ENCODE measurements around the gene IL20. TPM values are rescaled to one million over a fixed set of nuclear protein-coding genes. Genes with fewer than 3 reads are reported as not detected.

IL20 gene
- polyA plus RNA-seq, 1 donor (not counting 4 experiments of a cell fraction or from before 2014, with no cell fraction given) = 4.7 TPM

DNA sequence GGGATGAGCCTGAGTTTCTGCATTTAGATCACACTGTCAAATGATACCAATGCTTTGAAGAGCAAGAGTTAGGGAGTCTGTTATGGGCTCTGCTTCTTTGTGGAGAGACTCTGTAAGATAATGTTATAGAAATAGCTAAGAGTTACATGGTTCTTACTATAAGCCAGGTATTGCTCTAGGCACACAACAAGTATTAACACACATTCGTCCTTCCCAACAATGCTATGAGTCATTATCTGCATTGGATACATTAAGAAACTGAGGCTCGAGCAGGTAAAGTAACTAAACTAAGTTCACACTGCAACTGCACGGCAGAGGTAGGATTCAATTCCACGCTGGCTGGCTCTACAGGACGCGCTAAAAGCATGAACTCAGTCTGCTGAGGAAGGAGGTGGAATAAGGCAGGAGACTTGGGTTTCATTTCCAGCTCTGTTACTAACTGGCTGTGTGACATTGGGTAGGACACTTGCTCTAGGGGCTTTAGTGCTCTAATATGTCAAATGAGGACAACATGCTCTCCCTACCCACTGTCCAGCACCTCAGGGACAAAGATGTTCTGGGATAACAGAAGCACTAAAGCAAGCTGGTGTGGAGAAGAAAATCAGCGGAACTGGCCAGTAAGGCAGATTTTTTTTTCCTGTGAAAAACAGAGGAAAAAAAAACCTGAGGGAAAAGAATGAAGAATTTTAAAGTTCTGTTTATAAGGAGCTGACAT is 23.7 kb upstream of the IL20 start:
- H3K36me3 ChIP-seq (ENCODE audit: control insufficient read depth in 2 of 2, extremely low read depth in 1 of 2, insufficient read depth in 2 of 2, low read length in 2 of 2) = no peaks in the 10 kb centered on the region
- TF ChIP-seq EZH2 (IDR thresholded peaks at IDR 0.05; ENCODE audit: low read length) = no peak
- TF ChIP-seq, protein P1, sequence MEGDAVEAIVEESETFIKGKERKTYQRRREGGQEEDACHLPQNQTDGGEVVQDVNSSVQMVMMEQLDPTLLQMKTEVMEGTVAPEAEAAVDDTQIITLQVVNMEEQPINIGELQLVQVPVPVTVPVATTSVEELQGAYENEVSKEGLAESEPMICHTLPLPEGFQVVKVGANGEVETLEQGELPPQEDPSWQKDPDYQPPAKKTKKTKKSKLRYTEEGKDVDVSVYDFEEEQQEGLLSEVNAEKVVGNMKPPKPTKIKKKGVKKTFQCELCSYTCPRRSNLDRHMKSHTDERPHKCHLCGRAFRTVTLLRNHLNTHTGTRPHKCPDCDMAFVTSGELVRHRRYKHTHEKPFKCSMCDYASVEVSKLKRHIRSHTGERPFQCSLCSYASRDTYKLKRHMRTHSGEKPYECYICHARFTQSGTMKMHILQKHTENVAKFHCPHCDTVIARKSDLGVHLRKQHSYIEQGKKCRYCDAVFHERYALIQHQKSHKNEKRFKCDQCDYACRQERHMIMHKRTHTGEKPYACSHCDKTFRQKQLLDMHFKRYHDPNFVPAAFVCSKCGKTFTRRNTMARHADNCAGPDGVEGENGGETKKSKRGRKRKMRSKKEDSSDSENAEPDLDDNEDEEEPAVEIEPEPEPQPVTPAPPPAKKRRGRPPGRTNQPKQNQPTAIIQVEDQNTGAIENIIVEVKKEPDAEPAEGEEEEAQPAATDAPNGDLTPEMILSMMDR (optimal IDR thresholded peaks at IDR 0.05 in 1 of 3, IDR thresholded peaks at IDR 0.05 in 1 of 3, conservative IDR thresholded peaks at IDR 0.05 in 1 of 3; ENCODE audit: extremely low read depth in 1 of 3, insufficient read depth in 2 of 3, low read length in 3 of 3) = no peak
- H3K27ac ChIP-seq (ENCODE audit: control insufficient read depth, insufficient read depth, low read length) = no peak overlapping the region
- no peak overlapping the region for H3K4me2 ChIP-seq (ENCODE audit: control insufficient read depth, extremely low read depth, insufficient read depth, low read depth, low read length)
- no peak overlapping the region for H3K4me3 ChIP-seq (ENCODE audit: control insufficient read depth in 2 of 3, extremely low read depth in 1 of 3, insufficient read depth in 2 of 3, low read depth in 1 of 3, low read length in 3 of 3)
- H2AFZ ChIP-seq (ENCODE audit: control insufficient read depth, low read length) = no peak overlapping the region
- H3K4me1 ChIP-seq (ENCODE audit: control insufficient read depth, extremely low read depth, insufficient read depth, low read length) = peaks cover 9% of the 10 kb centered on the region
- DNase-seq (ENCODE audit: low read depth, low spot score) = no peak
- H3K9ac ChIP-seq (ENCODE audit: control insufficient read depth, extremely low read depth, insufficient read depth, low read length) = no peak overlapping the region
- no peaks in the 10 kb centered on the region for H4K20me1 ChIP-seq (ENCODE audit: control insufficient read depth, extremely low read depth, insufficient read depth, low read length)
- dilution Hi-C loops (cut with MboI; ENCODE audit: extremely low pct_ligation_motif_present, low sequenced_read_pairs) = no loop called here
- H3K79me2 ChIP-seq (ENCODE audit: control insufficient read depth, insufficient read depth, low read length) = no peaks in the 10 kb centered on the region
- no peaks in the 10 kb centered on the region for H3K9me3 ChIP-seq (ENCODE audit: control insufficient read depth, low read depth, low read length)
- no peaks in the 10 kb centered on the region for H3K27me3 ChIP-seq (ENCODE audit: control insufficient read depth, extremely low read depth, insufficient read depth, low read length)
- no peaks in the 10 kb centered on the region for H3K9me1 ChIP-seq (ENCODE audit: control insufficient read depth, extremely low read depth, insufficient read depth, low read length)
- FAIRE-seq = no peak

DNA sequence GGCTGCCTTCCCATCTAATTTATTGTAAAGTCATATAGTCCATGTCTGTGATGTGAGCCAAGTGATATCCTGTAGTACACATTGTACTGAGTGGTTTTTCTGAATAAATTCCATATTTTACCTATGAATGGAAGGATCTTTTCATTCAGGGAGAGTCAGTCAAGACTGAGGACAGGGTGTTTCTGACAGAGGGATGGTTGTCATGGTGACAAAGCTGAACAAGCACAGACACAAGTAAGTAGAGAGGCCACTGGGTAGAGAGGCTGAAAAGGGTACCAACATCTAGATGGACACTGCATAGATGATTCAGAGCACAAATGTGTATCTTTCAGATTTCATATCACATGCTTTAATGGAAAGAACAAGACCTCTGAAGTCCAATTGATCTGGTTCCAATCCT is 22.6 kb upstream of the IL20 start:
- Histone ChIP-seq H4K20me1 (ENCODE audit: control insufficient read depth, extremely low read depth, insufficient read depth, low read length) (no peaks in the 10 kb centered on the region), H3K9me3 (ENCODE audit: control insufficient read depth, low read depth, low read length) (no peaks in the 10 kb centered on the region), H3K4me3 (ENCODE audit: control insufficient read depth in 2 of 3, extremely low read depth in 1 of 3, insufficient read depth in 2 of 3, low read depth in 1 of 3, low read length in 3 of 3) (no peak overlapping the region), H3K79me2 (ENCODE audit: control insufficient read depth, insufficient read depth, low read length) (no peaks in the 10 kb centered on the region), H3K4me1 (ENCODE audit: control insufficient read depth, extremely low read depth, insufficient read depth, low read length) (peaks cover 12% of the 10 kb centered on the region), H3K4me2 (ENCODE audit: control insufficient read depth, extremely low read depth, insufficient read depth, low read depth, low read length) (no peak overlapping the region), H3K27me3 (ENCODE audit: control insufficient read depth, extremely low read depth, insufficient read depth, low read length) (no peaks in the 10 kb centered on the region), H3K9me1 (ENCODE audit: control insufficient read depth, extremely low read depth, insufficient read depth, low read length) (no peaks in the 10 kb centered on the region), H2AFZ (ENCODE audit: control insufficient read depth, low read length) (no peak overlapping the region), H3K9ac (ENCODE audit: control insufficient read depth, extremely low read depth, insufficient read depth, low read length) (no peak overlapping the region), H3K27ac (ENCODE audit: control insufficient read depth, insufficient read depth, low read length) (no peak overlapping the region), H3K36me3 (ENCODE audit: control insufficient read depth in 2 of 2, extremely low read depth in 1 of 2, insufficient read depth in 2 of 2, low read length in 2 of 2) (no peaks in the 10 kb centered on the region)
- FAIRE-seq (no peak), DNase-seq (ENCODE audit: low read depth, low spot score) (no peak)
- dilution Hi-C loops (cut with MboI; ENCODE audit: extremely low pct_ligation_motif_present, low sequenced_read_pairs) = no loop called here
- no peak for TF ChIP-seq EZH2 (IDR thresholded peaks at IDR 0.05; ENCODE audit: low read length)
- TF ChIP-seq, protein P1 (optimal IDR thresholded peaks at IDR 0.05 in 1 of 3, IDR thresholded peaks at IDR 0.05 in 1 of 3, conservative IDR thresholded peaks at IDR 0.05 in 1 of 3; ENCODE audit: extremely low read depth in 1 of 3, insufficient read depth in 2 of 3, low read length in 3 of 3) = no peak

Data from keratinocyte (primary cell).